NCI-H69 (cell line): Measurements from ENCODE around the gene ZFX.
"Not testable (repeated sequence)": the region's sequence is repeated elsewhere in the genome, so short reads cannot be mapped to it uniquely, and the experiment has no call there.

Experiments used
- DNase-seq: peaks from one replicate; lab custom pipeline; 2025; lab: John Stamatoyannopoulos, UW

ZFX gene

DNA sequence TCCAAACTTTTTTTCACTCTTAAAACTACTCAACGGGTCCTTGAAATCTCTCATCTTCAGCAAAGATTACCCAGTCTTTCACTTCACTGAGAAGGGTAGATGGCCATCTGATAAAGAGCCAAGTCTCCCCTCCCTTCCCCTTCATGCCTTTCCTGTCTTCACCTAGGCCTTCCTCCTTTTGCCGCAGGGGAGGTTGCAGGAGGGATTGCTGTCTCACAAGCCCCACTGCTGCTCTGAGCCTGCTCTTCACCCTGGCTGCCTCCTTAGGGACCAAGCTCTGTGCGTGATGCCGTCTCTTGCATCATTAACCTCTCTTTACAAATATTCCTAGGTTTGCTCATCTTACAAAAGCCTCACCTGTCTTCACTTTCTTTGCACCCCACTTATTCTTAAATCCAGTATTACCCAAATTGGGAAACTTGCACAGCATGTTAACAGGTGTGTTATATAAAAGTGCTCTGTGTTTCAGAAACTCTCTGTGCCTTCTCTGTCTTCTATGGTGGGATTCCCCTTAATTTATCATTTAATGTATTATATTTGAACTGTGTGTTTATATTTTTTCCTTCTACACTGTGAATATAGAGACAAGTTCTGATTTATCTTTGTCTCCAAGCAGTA, 3.8 kb downstream of the ZFX start:
- DNase-seq, result peak; percentile 61

DNA sequence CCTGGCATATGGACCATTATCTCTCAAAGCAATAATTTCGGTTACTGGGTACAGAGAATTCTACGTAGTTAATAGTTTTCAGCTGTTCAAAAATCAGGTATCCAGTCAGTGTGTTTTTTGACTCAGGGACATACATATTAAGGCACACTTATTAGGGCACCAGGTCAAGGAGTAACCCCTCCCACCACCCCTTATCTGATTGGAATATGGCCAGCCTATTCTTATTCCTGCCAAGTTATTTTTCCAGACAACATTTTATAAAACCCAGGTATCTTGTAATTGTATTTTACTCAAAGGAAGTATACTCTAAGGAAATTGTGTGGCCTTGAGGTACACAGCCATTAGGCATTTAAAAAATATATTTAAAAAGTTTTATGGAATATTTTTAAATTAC, 4.3 kb downstream of the ZFX start:
- DNase-seq, result no peak

DNA sequence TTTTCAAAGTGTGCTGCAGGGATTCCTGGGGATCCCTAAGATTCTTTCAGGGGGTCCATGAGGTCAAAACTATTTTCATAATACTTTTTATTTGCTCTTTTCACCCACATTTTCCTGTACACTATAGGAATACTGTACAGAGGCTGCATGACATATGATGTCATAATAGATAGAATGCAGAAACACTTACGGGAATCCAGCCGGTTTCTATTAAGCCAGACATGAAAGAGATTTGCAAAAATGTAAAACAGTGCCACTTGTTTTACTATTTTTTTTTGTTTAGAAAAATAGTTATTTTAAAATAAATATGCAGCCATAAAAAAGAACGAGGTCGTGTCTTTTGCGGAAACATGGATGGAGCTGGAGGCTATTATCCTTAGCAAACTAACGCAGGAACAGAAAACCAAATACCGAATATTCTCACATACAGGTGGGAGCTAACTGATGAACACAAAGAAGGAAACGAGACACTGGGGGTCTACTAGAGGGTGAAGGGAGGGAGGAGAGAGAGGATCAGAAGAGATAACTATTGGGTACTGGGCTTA, 5.0 kb downstream of the ZFX start:
- no peak for DNase-seq

DNA sequence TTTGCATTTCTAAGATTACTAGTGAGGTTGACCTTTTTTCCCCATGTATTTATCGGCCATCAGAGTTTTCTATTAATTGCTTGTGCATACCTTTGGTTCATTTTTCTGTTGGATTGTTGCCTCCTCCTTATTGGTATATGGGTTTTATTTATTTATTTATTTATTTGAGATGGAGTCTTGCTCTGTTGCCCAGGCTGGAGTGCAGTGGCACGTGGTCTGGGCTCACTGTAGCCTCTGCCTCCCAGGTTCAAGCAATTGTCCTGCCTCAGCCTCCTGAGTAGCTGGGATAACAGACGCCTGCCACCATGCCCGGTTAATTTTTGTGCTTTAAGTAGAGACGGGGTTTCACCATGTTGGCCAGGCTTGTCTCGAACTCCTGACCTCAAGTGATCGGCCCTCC, 6.2 kb downstream of the ZFX start:
- DNase-seq, result not testable (repeated sequence)

- DNase-seq, result no peak
Observed at GRCh38 chrX:24156177-24156576, 6.6 kb downstream of the ZFX start.

DNA sequence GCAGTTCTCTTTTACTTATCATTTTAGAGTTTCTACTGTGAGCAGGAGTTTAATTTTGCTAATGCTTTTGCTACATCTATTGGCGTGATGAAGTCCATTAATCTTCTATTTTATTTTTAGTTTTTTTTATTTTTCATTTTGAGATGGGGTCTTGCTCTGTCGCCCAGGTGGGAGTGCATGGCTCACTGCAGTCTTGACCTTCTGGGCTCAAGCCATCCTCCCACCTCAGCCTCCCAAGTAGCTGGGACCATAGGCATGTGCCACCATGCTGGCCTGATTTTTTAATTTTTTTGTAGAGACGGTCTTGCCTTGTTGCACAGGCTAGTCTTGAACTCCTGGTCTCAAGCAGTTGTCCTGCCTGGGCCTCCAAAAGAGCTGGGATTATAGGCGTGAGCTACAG, 9.4 kb downstream of the ZFX start:
- DNase-seq, result no peak

DNA sequence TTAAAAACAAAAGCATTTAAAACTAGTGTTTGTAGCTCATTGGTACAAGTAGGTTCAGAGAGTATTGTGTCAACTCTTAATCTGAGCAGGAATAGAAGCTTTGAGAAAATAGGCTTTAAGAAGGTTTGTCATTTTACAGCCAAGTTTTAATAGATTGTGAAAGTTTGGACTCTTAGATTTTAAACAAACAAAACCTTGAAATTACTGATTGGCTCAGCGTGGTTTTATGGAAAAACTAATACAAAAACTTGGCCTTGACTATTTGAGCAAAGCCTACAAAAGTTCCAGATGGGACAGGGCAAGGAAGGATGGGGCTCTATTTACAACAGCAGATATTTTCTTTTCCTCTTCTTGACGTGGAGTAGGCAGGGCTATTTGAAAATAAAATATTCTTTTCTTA, 16.5 kb downstream of the ZFX start:
- no peak for DNase-seq

DNA sequence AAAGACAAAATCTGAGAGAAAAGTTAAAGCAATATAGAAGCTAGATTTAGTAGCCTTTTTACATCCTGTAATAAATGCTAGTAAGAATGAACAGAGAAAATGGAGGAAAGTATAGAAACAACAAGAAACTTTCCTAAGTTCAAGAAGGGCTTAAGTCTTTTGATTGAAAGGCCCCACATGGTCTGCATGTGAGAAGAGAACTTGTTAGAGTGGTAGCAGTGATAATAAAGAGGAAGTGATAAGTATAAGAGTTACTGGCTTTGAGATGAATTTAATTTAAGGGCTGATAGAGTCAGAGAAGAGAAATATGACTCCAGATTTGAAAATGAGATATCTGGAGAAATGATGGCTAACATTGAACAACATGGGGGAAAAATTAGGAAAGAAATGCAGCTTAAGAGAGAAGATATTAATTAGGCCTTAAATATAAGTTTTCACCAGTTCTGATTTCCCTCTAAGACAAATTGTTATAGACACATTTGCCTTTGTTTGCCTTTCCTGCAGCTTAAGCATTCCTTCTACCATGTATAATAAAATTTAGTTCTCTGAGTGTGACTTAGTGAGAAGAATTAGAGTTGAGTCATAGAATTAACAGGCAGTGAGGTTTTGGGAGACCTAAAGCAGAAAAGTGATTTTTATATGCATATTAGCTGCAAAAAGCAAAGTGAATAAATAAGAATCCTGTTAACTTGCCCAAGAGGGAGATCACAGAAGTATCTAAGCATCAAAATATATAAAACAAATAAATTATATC, 18.4 kb downstream of the ZFX start:
- no peak for DNase-seq

DNA sequence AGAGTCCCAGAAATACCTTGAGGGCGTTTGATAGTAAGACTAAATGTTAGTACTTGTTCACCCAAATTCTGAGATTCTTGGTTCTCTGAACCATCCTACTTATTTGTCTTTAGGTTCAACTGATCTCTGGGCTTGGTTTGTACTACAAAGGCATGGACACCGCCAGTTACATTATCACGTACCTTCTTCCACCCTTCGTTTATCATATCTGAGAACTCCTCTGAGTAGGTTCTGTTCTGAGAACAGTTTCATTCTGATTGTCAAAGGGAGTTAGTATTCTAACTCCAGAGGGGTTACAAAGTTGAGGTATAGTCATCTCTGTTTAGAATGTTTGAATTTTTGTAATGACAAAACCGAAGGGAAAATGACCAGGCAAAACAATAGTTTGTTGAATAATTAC, 19.3 kb downstream of the ZFX start:
- DNase-seq, result no peak

- peak; percentile 2 for DNase-seq
Observed at GRCh38 chrX:24169211-24169610, 19.7 kb downstream of the ZFX start.

DNA sequence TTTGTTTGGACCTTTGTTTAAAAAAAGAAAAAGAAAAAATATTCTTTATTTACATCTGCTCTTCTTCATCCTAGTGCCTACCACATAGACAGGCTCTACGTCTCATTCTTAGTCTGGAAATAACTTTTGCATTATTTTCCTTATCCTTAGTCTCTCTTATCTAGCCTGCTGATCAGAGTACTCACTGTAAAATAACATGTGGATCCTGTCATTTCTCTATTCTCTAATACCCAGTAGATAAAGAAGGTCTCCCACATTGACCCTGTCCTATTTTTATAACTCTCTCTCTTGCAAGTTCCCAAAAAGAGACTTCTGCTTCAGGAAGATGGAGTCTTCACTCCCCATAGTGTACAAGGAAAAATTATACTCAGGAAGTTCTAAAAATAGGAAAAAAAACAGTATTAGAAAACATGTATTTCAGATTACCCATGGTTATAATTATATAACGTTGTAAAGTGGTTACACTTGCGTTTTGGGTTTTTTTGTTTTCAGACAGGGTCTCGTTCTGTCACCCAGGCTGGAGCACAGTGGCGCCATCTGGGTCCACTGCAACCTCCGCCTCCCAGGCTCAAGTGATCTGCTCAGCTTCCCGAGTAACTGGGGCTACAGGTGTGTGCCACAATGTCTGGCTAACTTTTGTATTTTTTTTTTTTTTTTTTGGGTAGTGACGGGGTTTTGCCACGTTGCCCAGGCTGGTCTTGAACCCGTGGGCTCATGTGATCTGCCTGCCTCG, 23.8 kb downstream of the ZFX start:
- no peak for DNase-seq

GRCh38 chrX:24175276-24175675, 25.7 kb downstream of the ZFX start:
- DNase-seq, result no peak

- DNase-seq, result no peak
Observed at GRCh38 chrX:24178441-24178840, 28.9 kb downstream of the ZFX start.

DNA sequence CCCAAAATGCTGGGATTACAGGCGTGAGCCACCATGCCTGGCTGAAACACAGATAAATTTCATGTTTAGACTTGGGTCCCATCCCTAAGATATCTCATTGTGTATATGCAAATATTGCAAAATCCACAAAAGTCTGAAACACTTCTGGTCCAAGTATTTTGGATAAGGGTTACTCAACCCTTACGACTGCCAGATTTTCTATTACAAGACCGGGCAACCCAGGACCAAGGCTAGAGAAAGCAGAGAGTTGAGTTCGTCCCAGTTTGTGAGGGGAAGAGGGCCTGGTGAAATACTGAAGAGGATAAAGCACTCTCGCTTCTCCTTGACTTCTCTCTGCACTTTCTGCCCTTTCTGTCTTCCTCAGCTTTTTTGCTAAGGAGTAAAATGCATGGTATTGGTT, 34.5 kb downstream of the ZFX start:
- no peak for DNase-seq

DNA sequence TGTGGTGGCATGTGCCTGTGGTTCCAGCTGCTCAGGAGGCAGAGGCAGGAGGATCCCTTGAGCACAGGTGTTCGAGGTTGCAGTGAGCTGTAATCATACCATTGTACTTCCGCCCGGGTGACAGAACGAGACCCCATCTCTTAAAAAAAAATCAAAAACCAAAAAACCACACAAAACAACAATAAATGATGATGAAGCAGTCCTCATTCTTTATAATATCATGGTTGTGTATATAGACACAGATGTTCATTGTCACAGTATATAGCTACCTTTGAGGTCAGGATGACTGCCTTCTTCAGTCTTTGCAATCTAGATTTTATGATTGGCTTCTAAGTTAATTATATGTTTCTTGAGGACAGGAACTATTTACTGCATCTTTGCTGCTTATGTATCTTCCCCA, 37.0 kb downstream of the ZFX start:
- DNase-seq, result no peak

DNA sequence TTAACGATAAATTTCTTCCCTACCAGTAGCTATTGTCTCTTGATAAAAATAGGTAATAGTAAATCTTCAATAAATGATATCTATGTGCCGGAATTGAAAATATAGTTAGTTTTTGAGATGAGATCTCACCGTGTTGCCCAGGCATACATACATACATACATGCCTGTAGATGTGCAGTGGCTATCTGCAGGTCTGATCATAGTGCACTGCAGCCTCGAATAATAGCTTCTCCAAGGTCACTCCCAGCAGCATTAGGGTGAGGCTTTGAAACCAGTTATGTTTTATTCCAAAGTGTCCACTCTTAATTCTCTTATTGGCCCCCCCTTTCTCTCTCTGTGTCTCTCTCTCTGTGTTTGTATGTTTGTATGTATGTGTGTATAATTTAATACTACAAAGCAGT, 37.5 kb downstream of the ZFX start:
- DNase-seq, result no peak

- no peak for DNase-seq
Observed at GRCh38 chrX:24189490-24189889, 40.0 kb downstream of the ZFX start.

DNA sequence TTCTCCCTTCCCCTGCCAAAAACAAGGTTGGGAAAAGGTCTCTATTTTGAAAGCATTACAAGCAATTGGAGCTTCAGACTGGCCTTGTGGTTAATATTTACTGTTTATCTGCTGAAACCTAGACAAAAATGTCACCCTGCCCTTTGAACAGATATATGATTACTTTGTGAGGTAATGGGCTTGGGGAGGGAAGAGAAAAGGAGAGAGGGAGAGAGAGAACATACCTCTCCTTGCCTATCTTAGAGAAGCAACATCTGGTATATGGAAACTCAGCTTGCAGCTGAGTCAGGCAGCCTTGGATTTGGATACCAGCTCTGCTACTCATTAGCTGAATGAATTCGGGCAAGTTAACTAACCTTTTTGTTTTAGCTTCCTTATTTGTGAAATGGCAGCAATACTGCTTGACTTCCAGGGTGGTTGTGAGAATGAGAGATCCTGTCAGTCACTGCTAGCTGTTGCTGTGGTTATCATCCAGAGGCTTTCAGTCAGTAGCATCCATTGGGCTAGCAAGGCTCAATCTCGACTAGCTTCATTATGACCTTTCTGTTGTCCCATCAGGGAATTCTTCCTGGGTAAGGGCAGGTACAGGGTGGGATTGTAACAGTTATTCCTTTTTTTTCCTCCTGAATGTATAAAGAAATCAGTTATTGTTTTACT, 41.1 kb downstream of the ZFX start:
- peak; percentile 3 for DNase-seq

DNA sequence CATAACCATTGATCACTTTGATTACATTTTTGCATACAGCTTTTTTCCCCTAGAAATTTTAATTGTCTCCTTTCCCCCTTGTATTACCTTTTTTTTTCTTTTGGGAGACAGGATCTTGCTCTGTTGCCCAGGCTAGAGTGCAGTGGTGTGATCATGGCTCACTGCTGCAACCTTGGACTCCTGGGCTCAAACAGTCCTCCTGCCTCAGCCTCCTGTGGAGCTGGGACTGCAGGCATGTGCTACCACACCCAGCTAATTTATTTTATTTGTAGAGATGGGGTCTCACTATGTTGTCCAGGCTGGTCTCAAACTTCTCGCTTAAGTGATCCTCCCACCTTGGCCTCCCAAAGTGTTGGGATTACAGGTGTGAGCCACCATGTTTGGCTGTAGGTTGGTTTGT, 47.0 kb downstream of the ZFX start:
- no peak for DNase-seq

DNA sequence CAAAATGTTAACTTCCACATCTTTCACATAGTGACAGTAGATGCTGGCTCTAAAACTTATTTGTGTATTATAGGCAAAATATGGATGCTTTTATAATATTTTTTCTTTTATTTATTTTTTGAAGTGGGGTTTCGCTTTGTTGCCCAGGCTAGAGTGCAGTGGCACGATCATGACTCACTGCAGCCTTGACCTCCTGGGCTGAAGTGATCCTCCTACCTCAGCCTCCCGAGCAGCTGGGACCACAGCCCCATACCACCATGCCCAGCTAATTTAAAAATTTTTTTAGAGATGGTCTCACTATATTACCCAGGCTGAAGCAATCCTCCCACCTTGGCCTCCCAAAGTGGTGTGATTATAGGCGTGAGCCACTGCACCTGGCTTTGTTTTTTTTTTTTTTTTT, 48.6 kb downstream of the ZFX start:
- DNase-seq, result no peak

DNA sequence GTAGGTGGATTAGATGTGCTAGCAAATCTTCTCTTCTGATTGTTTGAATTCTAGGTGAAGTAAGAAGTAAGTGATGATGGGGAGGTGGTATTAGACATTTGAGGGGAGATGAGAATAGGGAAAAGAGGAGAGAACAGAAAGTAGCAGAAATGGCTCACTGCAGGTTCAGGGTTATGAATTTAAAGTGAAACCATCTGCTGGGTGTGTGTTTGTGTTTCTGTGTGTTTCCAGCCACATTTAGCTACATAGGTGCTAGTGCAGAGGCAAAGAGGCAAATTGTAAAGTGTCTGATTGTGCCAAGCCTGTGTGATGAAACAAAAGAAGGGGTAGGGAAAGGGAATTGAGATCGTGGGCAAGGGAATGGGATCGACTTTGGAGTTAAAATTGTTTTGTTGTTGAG, 50.6 kb downstream of the ZFX start:
- DNase-seq, result no peak

- no peak for DNase-seq
Observed at GRCh38 chrX:24201216-24201615, 51.7 kb downstream of the ZFX start.
